H9 (cell line): ENCODE results near the gene PREB. TPM values are rescaled to one million over a fixed set of nuclear protein-coding genes. Genes with fewer than 3 reads are reported as not detected.

Experiments used
- DNase-seq: peaks from one replicate; pipeline ENCODE4 v3.0.0-alpha.2; 2017
- H2AFZ ChIP-seq: one replicate; pipeline ENCODE4 v1.6.1; 2013; ENCODE audit warnings: mild to moderate bottlenecking, low read length, control low read depth, moderate library complexity
- H2AK5ac ChIP-seq: 2 replicates; pipeline ENCODE4 v1.6.1; 2013; ENCODE audit warnings: low read length, control low read depth, mixed read lengths; ENCODE audit not compliant: insufficient read length
- H2BK120ac ChIP-seq: one replicate; pipeline ENCODE4 v1.6.1; 2013; ENCODE audit warnings: low read depth, mild to moderate bottlenecking, low read length, control low read depth, inconsistent platforms; ENCODE audit not compliant: poor library complexity, severe bottlenecking
- H2BK12ac ChIP-seq: 2 replicates; pipeline ENCODE4 v1.6.1; 2013; ENCODE audit warnings: low read length, control low read depth, mixed read lengths, low read depth; ENCODE audit not compliant: insufficient read length
- H2BK15ac ChIP-seq: 2 replicates; pipeline ENCODE4 v1.6.1; 2013; ENCODE audit warnings: low read depth, low read length, control low read depth
- H2BK20ac ChIP-seq: one replicate; pipeline ENCODE4 v1.6.1; 2013; ENCODE audit warnings: low read depth, mild to moderate bottlenecking, low read length, control low read depth, inconsistent platforms; ENCODE audit not compliant: poor library complexity, severe bottlenecking
- H2BK5ac ChIP-seq: 2 replicates; pipeline ENCODE4 v1.6.1; 2013; ENCODE audit warnings: low read length, control low read depth, mixed read lengths; ENCODE audit not compliant: insufficient read length
- H3K14ac ChIP-seq: 2 replicates; pipeline ENCODE4 v1.6.1; 2013; ENCODE audit warnings: low read length, control low read depth; ENCODE audit not compliant: insufficient read depth
- H3K18ac ChIP-seq: 2 replicates; pipeline ENCODE4 v1.6.1; 2013; ENCODE audit warnings: low read depth, mild to moderate bottlenecking, mixed read lengths, low read length, control low read depth; ENCODE audit not compliant: insufficient read length
- H3K23ac ChIP-seq: 2 replicates; pipeline ENCODE4 v1.6.1; 2013; ENCODE audit warnings: low read length, control low read depth, mixed read lengths, low read depth; ENCODE audit not compliant: insufficient read length
- H3K23me2 ChIP-seq: 2 replicates; pipeline ENCODE4 v1.6.1; 2013; ENCODE audit warnings: low read depth, mild to moderate bottlenecking, mixed read lengths, low read length, control low read depth; ENCODE audit not compliant: insufficient read length, poor library complexity, severe bottlenecking
- H3K27ac ChIP-seq: 2 replicates; pipeline ENCODE4 v1.5.1; 2013; ENCODE audit warnings: low read length, control low read depth, mixed read lengths, low read depth; ENCODE audit not compliant: insufficient read length
- H3K27me3 ChIP-seq: 2 replicates; pipeline ENCODE4 v1.6.1; 2013; ENCODE audit warnings: low read length, control low read depth, inconsistent platforms; ENCODE audit not compliant: insufficient read depth
- H3K4ac ChIP-seq: 2 replicates; pipeline ENCODE4 v1.6.1; 2013; ENCODE audit warnings: low read depth, mild to moderate bottlenecking, control low read depth, inconsistent platforms, low read length, moderate library complexity
- H3K4me1 ChIP-seq: 2 replicates; pipeline ENCODE4 v1.6.1; 2013; ENCODE audit warnings: low read length, control low read depth, inconsistent platforms; ENCODE audit not compliant: insufficient read depth
- H3K4me2 ChIP-seq: 2 replicates; pipeline ENCODE4 v1.6.1; 2013; ENCODE audit warnings: low read length, control low read depth, mixed read lengths; ENCODE audit not compliant: insufficient read length, insufficient read depth
- H3K56ac ChIP-seq: 2 replicates; pipeline ENCODE4 v1.6.1; 2013; ENCODE audit warnings: low read depth, mild to moderate bottlenecking, mixed read lengths, low read length, control low read depth; ENCODE audit not compliant: insufficient read length
- H3K79me1 ChIP-seq: 2 replicates; pipeline ENCODE4 v1.6.1; 2013; ENCODE audit warnings: low read depth, mild to moderate bottlenecking, moderate library complexity, low read length, control low read depth, inconsistent platforms; ENCODE audit not compliant: insufficient read depth, poor library complexity, severe bottlenecking
- H3K79me2 ChIP-seq: 2 replicates; pipeline ENCODE4 v1.6.1; 2013; ENCODE audit warnings: low read length, control low read depth, inconsistent platforms; ENCODE audit not compliant: insufficient read depth
- H3K9ac ChIP-seq: 2 replicates; pipeline ENCODE4 v1.6.1; 2013; ENCODE audit warnings: low read length, control low read depth, mixed read lengths; ENCODE audit not compliant: insufficient read length; ENCODE audit errors: extremely low read depth
- H3K9me3 ChIP-seq: one replicate; pipeline ENCODE4 v1.6.1; 2013; ENCODE audit warnings: low read depth, low read length, inconsistent platforms; ENCODE audit not compliant: control insufficient read depth
- H3T11ph ChIP-seq: one replicate; pipeline ENCODE4 v1.6.1; 2013; ENCODE audit warnings: mild to moderate bottlenecking, low read length, control low read depth, inconsistent platforms
- H4K20me1 ChIP-seq: one replicate; pipeline ENCODE4 v1.6.1; 2013; ENCODE audit not compliant: control insufficient read depth, insufficient read length, insufficient read depth
- H4K5ac ChIP-seq: 2 replicates; pipeline ENCODE4 v1.6.1; 2013; ENCODE audit warnings: low read depth, mild to moderate bottlenecking, mixed read lengths, low read length, control low read depth; ENCODE audit not compliant: insufficient read length
- H4K8ac ChIP-seq: replicated peaks from 2 replicates; pipeline ENCODE4 v1.6.1; 2013; ENCODE audit warnings: low read length, control low read depth, mixed read lengths, low read depth; ENCODE audit not compliant: insufficient read length
- H4K91ac ChIP-seq: 2 replicates; pipeline ENCODE4 v1.6.1; 2013; ENCODE audit warnings: low read depth, mild to moderate bottlenecking, moderate library complexity, mixed read lengths, low read length, control low read depth; ENCODE audit not compliant: insufficient read length
- H3K27ac Mint-ChIP-seq, 3 experiments: 2 replicates in 2 of 3; 3 replicates in 1 of 3; pipeline ENCODE4 v1.8.0; 2020 to 2021; ENCODE audit warnings: mixed read lengths in 3 of 3, mild to moderate bottlenecking in 1 of 3, moderate library complexity in 1 of 3
- H3K27me3 Mint-ChIP-seq: 2 replicates; pipeline ENCODE4 v1.8.0; 2021; ENCODE audit warnings: low read depth, mild to moderate bottlenecking, moderate library complexity, mixed read lengths
- H3K36me3 Mint-ChIP-seq, 3 experiments: 2 replicates in 2 of 3; 3 replicates in 1 of 3; pipeline ENCODE4 v1.8.0; 2020 to 2021; ENCODE audit warnings: low read depth in 3 of 3, mixed read lengths in 3 of 3; ENCODE audit not compliant: insufficient read depth in 1 of 3
- H3K4me1 Mint-ChIP-seq, 2 experiments: 2 replicates each; pipeline ENCODE4 v1.8.0; 2020; ENCODE audit warnings: mixed read lengths in 2 of 2
- H3K4me3 Mint-ChIP-seq, 2 experiments: 2 replicates in 1 of 2; 3 replicates in 1 of 2; pipeline ENCODE4 v1.8.0; 2020 to 2021; ENCODE audit warnings: mild to moderate bottlenecking in 2 of 2, mixed read lengths in 2 of 2, moderate library complexity in 1 of 2
- H3K9me3 Mint-ChIP-seq, 2 experiments: 2 replicates in 1 of 2; 3 replicates in 1 of 2; pipeline ENCODE4 v1.8.0; 2020; ENCODE audit warnings: mild to moderate bottlenecking in 2 of 2, mixed read lengths in 2 of 2, moderate library complexity in 1 of 2
- CTCF ChIP-seq: fragments of 200-600 bp; sonication (generic); conservative IDR thresholded peaks from 3 replicates; pipeline ENCODE4 v1.8.0; 2021; ENCODE audit warnings: antibody characterized with exemption, mild to moderate bottlenecking
- WGBS: extraction: QIAGEN DNeasy Blood & Tissue Kit; methylation state at CpG from one replicate; pipeline ENCODE4 v1.1.7; 2013; ENCODE audit warnings: missing lambda C conversion rate, low lambda C conversion rate, mixed read lengths; ENCODE audit not compliant: insufficient read length; ENCODE audit errors: extremely low coverage; 5-methylcytosine and 5-hydroxymethylcytosine counted together
- total RNA-seq: library from RNA; stranded (reverse); gene quantifications from 2 replicates; pipeline ENCODE4 v1.2.1, GENCODE V29; 2021

The PREB gene
- total RNA-seq, 1 experiment from 2014 or later: 43.6 TPM

GRCh38 chr2:27175330-27175729 is 40.9 kb upstream of the PREB start:
- no peaks in the 10 kb centered on the region for H3K9me3 ChIP-seq
- H2AK5ac ChIP-seq: no peak overlapping the region
- H4K5ac ChIP-seq: no peak overlapping the region
- no peak overlapping the region for H3T11ph ChIP-seq
- no peak overlapping the region for H2BK120ac ChIP-seq
- H4K91ac ChIP-seq: no peak overlapping the region
- no peak overlapping the region for H3K27ac ChIP-seq
- TF ChIP-seq CTCF: no peak
- H3K23ac ChIP-seq: no peak overlapping the region
- Mint-ChIP-seq H3K4me3 (no peak overlapping the region), H3K27me3 (peaks cover 15% of the 10 kb centered on the region), H3K9me3 (no peaks in the 10 kb centered on the region), H3K27ac (no peak overlapping the region), H3K36me3 (no peaks in the 10 kb centered on the region), H3K4me1 (peaks cover 0 to 6% of the 10 kb centered on the region in 2 experiments; a peak in 2 of 4 replicates)
- no peaks in the 10 kb centered on the region for H3K4me1 ChIP-seq
- H2BK20ac ChIP-seq: no peak overlapping the region
- no peaks in the 10 kb centered on the region for H3K79me1 ChIP-seq
- H2AFZ ChIP-seq: no peak overlapping the region
- H3K18ac ChIP-seq: no peak overlapping the region
- no peak overlapping the region for H3K56ac ChIP-seq
- H3K9ac ChIP-seq: no peak overlapping the region
- no peak overlapping the region for H2BK5ac ChIP-seq
- H3K27me3 ChIP-seq: no peaks in the 10 kb centered on the region
- H3K4me2 ChIP-seq: no peak overlapping the region
- no CpG with 5 or more reads among the region's 8 CpGs for WGBS
- no peaks in the 10 kb centered on the region for H3K23me2 ChIP-seq
- no peaks in the 10 kb centered on the region for H3K79me2 ChIP-seq
- H4K8ac ChIP-seq: no peak overlapping the region
- no peaks in the 10 kb centered on the region for H4K20me1 ChIP-seq
- H2BK15ac ChIP-seq: no peak overlapping the region
- no peak overlapping the region for H3K4ac ChIP-seq
- no peak for DNase-seq
- H2BK12ac ChIP-seq: no peak overlapping the region
- H3K14ac ChIP-seq: no peak overlapping the region
